GM21717 (cell line): ENCODE results near the gene LENG9.
"Not testable (repeated sequence)": the region's sequence is repeated elsewhere in the genome, so short reads cannot be mapped to it uniquely, and the experiment has no call there.

Experiments used
- ATAC-seq: cut with Tn5 transposase; IDR thresholded peaks from one replicate; pipeline ENCODE4 v1.9.1; 2021; ENCODE audit warnings: mild to moderate bottlenecking, moderate library complexity; ENCODE audit not compliant: unreplicated experiment

The LENG9 gene

DNA sequence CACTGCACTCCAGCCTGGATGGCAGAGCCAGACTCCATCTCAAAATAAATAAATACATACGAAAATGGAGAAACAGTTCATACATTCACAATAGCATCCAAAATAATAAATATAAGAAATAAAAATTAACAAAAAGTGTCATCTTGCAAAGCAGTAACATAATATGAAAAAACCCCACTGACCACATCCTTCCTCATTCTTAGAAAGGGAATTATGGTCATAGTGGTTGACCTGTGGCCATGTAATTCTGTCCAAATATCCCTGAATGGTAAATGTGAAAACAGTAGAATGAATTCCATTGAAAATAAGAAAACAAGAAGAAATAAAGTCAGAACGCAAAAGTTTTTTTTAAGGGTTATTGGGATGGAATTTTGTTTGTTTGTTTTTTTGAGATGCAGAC lies 16.5 kb upstream of the LENG9 start:
- no peak for ATAC-seq

DNA sequence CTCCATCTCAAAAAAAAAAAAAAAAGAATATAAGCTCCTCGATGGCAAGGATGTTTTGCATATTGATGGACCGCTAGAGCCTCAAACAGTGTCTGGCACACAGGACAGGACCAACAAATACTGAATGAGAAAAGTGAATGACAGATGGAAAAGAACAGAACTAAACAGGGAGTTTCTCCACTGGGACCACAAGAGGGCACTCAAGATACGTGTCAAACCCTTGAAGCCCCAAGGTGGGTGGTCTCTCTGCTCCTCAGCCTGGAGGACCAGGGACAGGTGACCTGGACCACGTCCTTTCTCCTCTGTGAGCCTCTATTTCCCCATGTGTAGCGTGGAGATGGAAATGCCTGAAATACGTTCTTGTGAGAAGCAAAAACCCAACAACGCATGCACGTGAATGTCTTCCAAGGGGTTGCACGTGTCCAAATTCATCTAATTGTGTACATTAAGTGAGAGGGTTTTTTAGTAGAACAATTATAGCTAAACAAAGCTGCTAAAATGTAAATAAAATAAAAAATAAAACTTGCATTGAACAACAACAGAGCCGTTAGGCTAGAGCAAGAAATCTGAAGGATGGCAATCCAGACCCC lies 15.2 kb upstream of the LENG9 start:
- no peak for ATAC-seq

GRCh38 chr19:54477650-54478049 lies 14.1 kb upstream of the LENG9 start:
- ATAC-seq = no peak

DNA sequence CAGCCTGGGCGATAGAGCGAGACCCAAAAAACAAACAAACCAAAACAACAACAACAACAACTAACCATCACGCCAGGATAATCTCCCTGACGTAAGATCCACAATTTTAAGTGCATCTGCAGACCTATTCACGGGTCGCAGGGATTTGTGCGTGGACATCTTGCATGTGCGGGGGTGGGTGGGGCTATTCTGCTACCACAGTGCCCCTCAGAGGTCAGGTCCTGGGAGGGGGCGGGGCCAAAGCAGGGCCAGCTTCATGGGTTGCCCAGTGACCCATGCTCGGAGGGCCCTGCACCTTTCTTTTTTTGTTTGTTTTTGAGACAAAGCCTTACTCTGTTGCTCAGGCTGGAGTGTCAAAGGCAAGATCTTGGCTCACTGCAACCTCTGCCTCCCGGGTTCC lies 12.1 kb upstream of the LENG9 start:
- no peak for ATAC-seq

- ATAC-seq = no peak
Measured at GRCh38 chr19:54473892-54474372, 10.4 kb upstream of the LENG9 start.

DNA sequence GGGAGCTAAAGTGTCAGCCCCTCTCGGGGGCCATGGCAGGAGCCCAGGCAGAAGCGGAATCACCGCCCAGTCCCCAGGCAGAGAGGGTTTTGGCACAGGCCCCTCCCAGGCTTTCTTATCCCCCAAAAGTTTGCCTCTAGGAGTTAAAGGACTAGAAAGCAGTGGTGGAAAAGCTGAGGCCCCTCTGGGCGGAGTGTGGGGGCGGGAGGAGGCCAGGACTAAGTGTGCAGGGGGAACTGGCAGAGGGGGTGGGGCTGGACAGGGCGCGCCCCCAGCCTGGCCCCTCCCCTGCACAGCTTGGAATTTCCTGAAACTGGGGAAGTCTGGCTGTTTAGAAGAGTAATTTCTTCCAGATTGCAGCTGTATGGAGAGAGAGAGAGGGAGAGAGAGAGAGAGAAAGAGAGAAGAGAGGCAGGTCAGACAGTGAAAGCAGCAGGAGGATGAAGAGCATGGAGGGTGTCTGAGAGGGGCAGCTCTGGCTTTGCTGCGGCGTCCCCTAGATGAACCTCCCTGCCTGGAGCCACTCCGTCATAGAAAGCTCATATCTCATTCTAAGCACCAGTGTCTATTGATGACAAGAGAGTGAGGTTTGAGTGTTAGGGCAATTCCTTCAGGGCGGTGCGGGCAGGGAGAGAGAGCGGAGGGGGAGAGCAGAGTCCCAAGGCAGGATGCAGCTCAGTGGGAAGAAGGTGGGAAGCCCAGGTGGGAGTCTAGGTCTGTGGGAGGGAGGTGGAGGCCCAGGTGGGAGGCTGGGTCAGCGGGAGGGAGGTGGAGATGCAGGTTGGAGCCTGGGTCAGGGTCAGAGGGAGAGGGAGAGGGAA lies 9.7 kb upstream of the LENG9 start, which contains the start of gene CDC42EP5:
Gene CDC42EP5, minus strand, starts transcription at position 226 of the 821 bp plus-strand sequence. CDS start 7,749 bp downstream, outside the sequence.
- ATAC-seq = no peak

DNA sequence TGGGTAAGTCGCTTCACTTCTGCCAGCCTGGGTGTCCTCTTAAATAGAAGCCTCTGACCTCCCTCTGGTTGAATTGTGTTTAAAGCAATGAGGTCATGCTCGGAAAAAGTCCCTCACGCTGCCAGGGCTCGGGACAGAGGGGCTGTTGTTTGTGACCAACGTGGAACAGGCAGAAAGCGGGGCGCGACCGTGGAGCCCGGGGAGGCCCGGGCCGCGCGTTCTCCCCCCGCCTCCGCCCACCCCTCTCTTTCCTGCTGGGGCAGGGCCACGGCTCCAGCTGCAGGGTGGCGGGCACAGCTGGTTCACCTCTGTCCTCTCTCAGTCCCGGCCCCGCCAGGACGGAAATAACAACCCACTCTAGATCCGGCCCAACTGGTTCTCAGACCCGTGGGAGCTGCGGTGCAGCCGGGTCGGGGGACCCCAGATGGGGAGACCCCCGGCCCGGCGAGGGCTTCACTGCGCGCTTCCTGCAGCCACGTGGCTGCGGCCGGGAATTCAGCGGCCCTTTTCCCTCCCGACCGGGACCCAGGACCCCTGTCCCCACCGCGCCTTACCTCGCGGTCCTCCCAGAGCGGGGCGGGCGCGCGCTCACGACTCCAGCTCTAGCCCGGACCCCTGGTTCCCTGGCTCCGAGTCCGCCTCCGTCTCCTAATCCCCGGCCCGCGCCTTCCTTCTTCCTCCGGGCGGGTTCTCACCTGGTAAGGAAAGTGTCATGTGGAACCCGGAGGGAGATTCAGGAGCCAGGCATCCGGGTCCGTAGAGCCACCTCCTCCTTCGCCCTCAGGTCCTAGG lies 7.6 kb upstream of the LENG9 start:
- ATAC-seq = no peak

- no peak for ATAC-seq
Measured at GRCh38 chr19:54470276-54470887, 6.8 kb upstream of the LENG9 start.

DNA sequence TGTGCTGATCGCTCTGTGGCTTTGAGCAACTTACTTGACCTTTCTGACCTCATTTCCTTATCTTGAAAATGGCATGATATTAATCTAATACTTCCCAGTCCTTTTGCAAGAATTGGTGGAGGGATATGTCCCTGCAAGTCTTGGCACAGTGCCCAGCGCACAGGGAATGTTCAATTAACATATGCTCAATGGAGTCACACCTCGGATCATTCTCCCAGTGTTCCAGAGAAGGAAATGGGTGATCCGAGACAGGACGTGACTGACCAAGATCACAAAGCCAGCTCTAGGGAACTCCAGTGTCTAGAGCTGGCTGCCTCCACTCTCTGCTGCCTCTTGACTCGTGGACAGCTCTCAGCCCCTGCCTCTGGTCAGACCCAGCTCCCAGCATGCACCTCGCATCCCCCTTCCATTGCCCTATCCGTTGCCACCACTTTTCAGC lies 5.9 kb upstream of the LENG9 start:
- ATAC-seq = no peak

- not testable (repeated sequence) for ATAC-seq
Measured at GRCh38 chr19:54466110-54466480, 2.5 kb upstream of the LENG9 start.

- ATAC-seq = no peak
Measured at GRCh38 chr19:54465426-54466109, 2.0 kb upstream of the LENG9 start.

DNA sequence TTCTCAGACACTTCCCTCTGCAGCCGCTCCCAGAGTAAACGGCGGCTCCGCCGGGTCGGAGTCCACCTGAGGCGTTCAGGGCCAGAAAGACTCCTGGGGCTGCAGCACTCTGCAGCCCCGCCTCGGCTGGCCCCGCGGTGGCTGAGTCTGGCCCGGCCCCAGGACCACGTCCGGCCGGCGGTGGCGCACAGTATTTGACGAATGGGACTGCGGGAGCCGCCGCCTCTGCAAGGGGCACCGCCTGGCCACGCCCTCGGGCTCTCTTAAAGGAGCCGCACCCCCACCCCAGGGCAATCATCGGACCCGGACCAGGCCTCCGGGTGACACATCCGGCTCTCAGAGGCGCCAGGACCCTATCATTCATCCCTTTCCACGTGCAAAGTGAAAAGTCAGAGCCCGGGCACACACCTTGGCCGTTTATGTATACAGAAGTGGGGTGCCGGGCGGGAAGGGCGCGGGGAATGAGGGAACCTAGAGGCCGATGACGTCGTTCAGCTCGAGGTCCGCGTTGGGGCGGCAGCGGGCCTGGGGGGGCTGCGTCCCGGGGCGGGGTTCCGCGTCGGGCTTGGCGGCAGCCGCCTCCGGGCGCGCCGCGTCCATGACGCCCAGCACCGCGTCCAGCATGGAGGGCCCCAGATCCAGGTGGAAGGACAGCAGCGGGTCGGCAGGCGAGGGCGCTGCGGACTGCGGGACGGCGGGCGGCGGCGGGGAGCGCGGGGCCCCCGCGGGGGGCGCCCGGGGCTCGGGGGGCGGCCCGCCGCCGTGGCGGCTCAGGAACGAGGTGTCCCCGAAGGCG lies 1.2 kb upstream of the LENG9 start:
- peak; percentile 33 for ATAC-seq

DNA sequence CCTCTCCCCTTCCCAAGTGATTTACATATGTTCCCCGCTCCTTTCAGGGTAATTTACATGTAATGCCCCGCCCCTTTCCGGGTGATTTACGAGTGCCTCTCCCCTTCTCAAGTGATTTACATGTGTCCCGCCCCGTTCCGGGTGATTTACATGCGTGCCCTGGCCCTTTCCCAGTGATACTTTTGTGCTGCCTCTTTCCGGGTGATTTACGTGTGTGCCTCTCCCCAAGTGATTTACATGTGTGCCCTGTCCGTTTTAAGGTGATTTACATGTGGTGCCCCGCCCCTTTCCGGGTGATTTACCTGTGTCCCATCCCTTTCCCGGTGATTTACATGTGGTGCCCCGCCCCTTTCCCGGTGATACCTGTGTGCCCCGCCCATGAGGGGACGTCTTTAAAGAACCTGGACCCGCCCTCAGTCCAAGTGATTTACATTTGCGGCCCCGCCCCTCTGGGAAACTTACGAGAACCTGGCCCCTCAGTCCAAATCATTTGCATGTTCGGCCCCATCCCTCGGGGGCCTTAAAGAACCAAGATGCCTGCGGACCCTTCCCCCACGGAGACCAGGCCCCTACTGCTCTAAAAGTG lies 559 bp upstream of the LENG9 start:
- peak; percentile 39 for ATAC-seq

- ATAC-seq = peak; percentile 12
Measured at GRCh38 chr19:54462655-54463530, 685 bp downstream of the LENG9 start.

- no peak for ATAC-seq
Measured at GRCh38 chr19:54462047-54462654, 1.4 kb downstream of the LENG9 start.

DNA sequence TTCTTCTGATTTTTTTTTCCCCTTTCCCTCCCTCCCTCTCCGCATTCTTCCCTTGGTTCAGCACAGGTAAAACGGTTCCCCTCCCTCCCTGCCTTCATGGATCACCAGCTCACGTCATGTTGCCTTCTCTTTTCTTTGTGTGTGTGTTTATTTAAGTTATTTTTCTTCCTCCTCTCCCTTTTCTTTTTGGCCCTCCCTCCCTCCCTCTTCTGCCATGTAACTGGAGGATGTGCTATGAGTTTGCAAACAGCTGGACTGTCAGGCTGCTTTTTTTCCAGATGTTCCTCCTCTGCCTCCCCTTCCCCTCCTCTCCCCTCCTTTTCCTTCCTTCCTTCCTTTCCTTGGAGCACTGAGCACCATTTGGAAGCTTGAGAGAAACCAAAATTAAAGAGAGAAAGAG lies 2.0 kb downstream of the LENG9 start:
- ATAC-seq = no peak

DNA sequence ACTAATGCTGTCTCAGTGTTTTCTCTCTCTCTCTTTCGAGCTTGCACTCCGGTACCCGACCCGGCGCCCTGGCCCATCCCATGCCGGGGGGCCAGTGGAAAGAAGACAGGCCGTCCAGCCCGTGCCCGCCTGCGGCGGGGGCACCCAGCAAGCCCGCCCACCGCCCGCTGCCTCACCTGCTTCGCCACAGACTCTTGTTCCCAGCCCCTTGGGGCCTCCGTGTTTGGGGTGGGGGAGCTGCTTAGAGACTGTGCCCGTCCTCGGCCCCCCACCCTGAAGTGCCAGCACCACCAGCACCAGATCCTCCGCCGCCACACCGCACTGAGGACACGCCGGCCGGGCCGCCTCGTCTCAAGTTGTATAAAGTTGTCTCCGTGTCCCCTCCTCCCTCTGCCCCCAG lies 2.4 kb downstream of the LENG9 start:
- ATAC-seq = no peak
